GM12878 (cell line): ENCODE measurements around the gene TNK1. TPM values are rescaled to one million over a fixed set of nuclear protein-coding genes. Genes with fewer than 3 reads are reported as not detected.

Experiments used
- ATAC-seq: fragments of 200-7000 bp; cut with Tn5 transposase; 3 replicates; pipeline ENCODE4 v1.9.1; 2020; ENCODE audit warnings: mild to moderate bottlenecking, moderate library complexity
- BruUV-seq: library from RNA; stranded (reverse); fragments of 400-500 nt; replicated peaks from 2 replicates; lab custom pipeline; 2021; lab: Mats Ljungman, UMichigan
- CTCF ChIA-PET: fragments of 300-600 bp; sonication (Branson Sonifier 250); formaldehyde crosslinking; extraction: SDS; loops from one replicate; lab custom pipeline; 2021; ENCODE audit warnings: inconsistent platforms; lab: Yijun Ruan, JAX
- POLR2A ChIA-PET: fragments of 350-600 bp; formaldehyde crosslinking; extraction: SDS; loops from one replicate; lab custom pipeline; 2021; ENCODE audit warnings: inconsistent platforms; lab: Charles Lee
- RAD21 ChIA-PET: fragments of 300-600 bp; sonication (Branson Sonifier 250); formaldehyde crosslinking; loops from one replicate; lab custom pipeline; 2023; ENCODE audit warnings: antibody characterized with exemption; ENCODE audit not compliant: unreplicated experiment; lab: Charles Lee
- SMC1A ChIA-PET: fragments of 300-600 bp; sonication (Branson Sonifier 250); formaldehyde crosslinking; loops from one replicate; lab custom pipeline; 2023; ENCODE audit not compliant: unreplicated experiment, uncharacterized antibody; lab: Charles Lee
- DNase-seq: peaks from one replicate; pipeline ENCODE4 v3.0.0-alpha.2; 2011; ENCODE audit warnings: low read depth, low spot score
- FAIRE-seq: peaks from 3 replicates; lab custom pipeline; 2011; peaks lifted over from hg19 to GRCh38; lab: Jason Lieb, UNC
- H2AFZ ChIP-seq: 2 replicates; pipeline ENCODE4 v1.6.0; 2011; ENCODE audit warnings: low read depth, low read length, control low read depth; ENCODE audit not compliant: control insufficient read depth
- H3K27ac ChIP-seq: 2 replicates; pipeline ENCODE4 v1.5.1; 2011; ENCODE audit warnings: control low read depth; ENCODE audit not compliant: control insufficient read depth, insufficient read depth
- H3K27me3 ChIP-seq, 2 experiments: replicated peaks in 1 of 2; 2 replicates each; pipeline versions ENCODE4 v1.6.0 to v1.6.1; 2011; ENCODE audit warnings: low read length in 1 of 2; ENCODE audit not compliant: control insufficient read depth in 2 of 2, insufficient read depth in 2 of 2
- H3K36me3 ChIP-seq, 2 experiments: 2 replicates each; pipeline ENCODE4 v1.5.1; 2011; ENCODE audit warnings: low read length in 1 of 2; ENCODE audit not compliant: control insufficient read depth in 2 of 2, insufficient read depth in 2 of 2
- H3K4me1 ChIP-seq: 2 replicates; pipeline ENCODE4 v1.6.1; 2011; ENCODE audit warnings: mild to moderate bottlenecking, low read length, moderate library complexity, mixed read lengths; ENCODE audit not compliant: control insufficient read depth, insufficient read depth
- H3K4me2 ChIP-seq: 2 replicates; pipeline ENCODE4 v1.6.0; 2011; ENCODE audit warnings: control low read depth; ENCODE audit not compliant: control insufficient read depth, insufficient read depth
- H3K4me3 ChIP-seq: fragments of 200-600 bp; sonication (generic); 2 replicates; pipeline ENCODE4 v1.5.1; 2016
- H3K79me2 ChIP-seq: 2 replicates; pipeline ENCODE4 v1.6.0; 2011; ENCODE audit warnings: low read length; ENCODE audit not compliant: control insufficient read depth, insufficient read depth
- H3K9ac ChIP-seq: 2 replicates; pipeline ENCODE4 v1.8.0; 2011; ENCODE audit warnings: low read length, control low read depth, mixed read lengths; ENCODE audit not compliant: control insufficient read depth, insufficient read depth
- H3K9me3 ChIP-seq: replicated peaks from 3 replicates; pipeline ENCODE4 v1.5.1; 2011; ENCODE audit warnings: mild to moderate bottlenecking, low read length; ENCODE audit not compliant: control insufficient read depth, insufficient read depth
- H4K20me1 ChIP-seq: 2 replicates; pipeline ENCODE4 v1.6.0; 2011; ENCODE audit not compliant: control insufficient read depth, insufficient read depth
- CEBPB ChIP-seq, 2 experiments: fragments of 150-350 bp in 1 of 2; IDR thresholded peaks; 2 replicates each; pipeline ENCODE4 v1.6.1; 2012 to 2014; ENCODE audit warnings: low read depth in 2 of 2, low read length in 2 of 2, borderline replicate concordance in 1 of 2, inconsistent platforms in 1 of 2
- CHD2 ChIP-seq: IDR thresholded peaks from 2 replicates; pipeline ENCODE4 v1.6.1; 2011; ENCODE audit warnings: low read depth, low read length, improper control_type of control experiment, borderline replicate concordance
- EP300 ChIP-seq, 2 experiments: fragments of 150-350 bp in 1 of 2; IDR thresholded peaks; 2 replicates each; pipeline ENCODE4 v1.6.1; 2011 to 2012; ENCODE audit warnings: low read depth in 2 of 2, low read length in 2 of 2, borderline replicate concordance in 1 of 2, improper control_type of control experiment in 1 of 2, inconsistent platforms in 1 of 2; ENCODE audit not compliant: control insufficient read depth in 1 of 2
- GABPA ChIP-seq: IDR thresholded peaks from 2 replicates; pipeline ENCODE4 v1.6.1; 2014; ENCODE audit warnings: antibody characterized with exemption, low read depth, mild to moderate bottlenecking, inconsistent platforms
- HCFC1 ChIP-seq: fragments of 150-350 bp; IDR thresholded peaks from 2 replicates; pipeline ENCODE4 v1.6.1; 2014; ENCODE audit warnings: low read length
- IKZF2 ChIP-seq, 2 experiments: fragments of 450-650 bp; IDR thresholded peaks; 2 replicates each; pipeline ENCODE4 v1.6.1; 2017; ENCODE audit warnings: mild to moderate bottlenecking in 2 of 2, moderate library complexity in 2 of 2
- LARP7 ChIP-seq: fragments of 450-650 bp; IDR thresholded peaks from 2 replicates; pipeline ENCODE4 v1.6.1; 2017; ENCODE audit warnings: mild to moderate bottlenecking
- NBN ChIP-seq: fragments of 450-650 bp; IDR thresholded peaks from 2 replicates; pipeline ENCODE4 v1.6.1; 2016
- NFXL1 ChIP-seq: fragments of 450-650 bp; IDR thresholded peaks from 2 replicates; pipeline ENCODE4 v1.6.1; 2017; ENCODE audit warnings: antibody characterized with exemption, mild to moderate bottlenecking, borderline replicate concordance
- NR2C1 ChIP-seq: fragments of 450-650 bp; IDR thresholded peaks from 2 replicates; pipeline ENCODE4 v1.6.1; 2017; ENCODE audit warnings: antibody characterized with exemption, mild to moderate bottlenecking, moderate library complexity
- RAD51 ChIP-seq: fragments of 450-650 bp; IDR thresholded peaks from 2 replicates; pipeline ENCODE4 v1.6.1; 2016; ENCODE audit warnings: moderate library complexity, mild to moderate bottlenecking, inconsistent platforms
- RCOR1 ChIP-seq: conservative IDR thresholded peaks from 2 replicates; pipeline ENCODE4 v1.6.1; 2012; ENCODE audit warnings: low read depth, low read length, improper control_type of control experiment
- RELA ChIP-seq: fragments of 450-650 bp; IDR thresholded peaks from 2 replicates; pipeline ENCODE4 v1.8.0; 2014; ENCODE audit warnings: borderline replicate concordance; ENCODE audit not compliant: partially characterized antibody
- STAT1 ChIP-seq: fragments of 450-650 bp; conservative IDR thresholded peaks from 2 replicates; pipeline ENCODE4 v1.6.1; 2014; ENCODE audit warnings: antibody characterized with exemption, mild to moderate bottlenecking
- YY1 ChIP-seq: IDR thresholded peaks from 2 replicates; pipeline ENCODE4 v1.6.1; 2011; ENCODE audit warnings: low read depth, mild to moderate bottlenecking, low read length
- ZSCAN29 ChIP-seq: fragments of 450-650 bp; IDR thresholded peaks from 2 replicates; pipeline ENCODE4 v1.6.1; 2017; ENCODE audit warnings: mild to moderate bottlenecking, moderate library complexity
- WGBS: methylation state at CpG from one replicate; pipeline ENCODE4 v1.1.6; 2016; ENCODE audit warnings: low lambda C conversion rate; ENCODE audit not compliant: insufficient replicate concordance, insufficient coverage; ENCODE audit errors: missing lambda C conversion rate; 5-methylcytosine and 5-hydroxymethylcytosine counted together
- in situ Hi-C: fragments of 300-500 bp; cut with MboI; formaldehyde crosslinking; loops from 9 replicates; pipeline ENCODE4 v1.14.3; 2018; ENCODE audit warnings: mixed read lengths
- intact Hi-C: fragments of 100-400 bp; cut with micrococcal nuclease; formaldehyde crosslinking; loops from one replicate; pipeline ENCODE4 v1.14.2; 2022; ENCODE audit not compliant: unreplicated experiment
- polyA plus RNA-seq, 11 experiments: library from polyadenylated mRNA; depleted of rRNA in 4 of 11; unstranded in 6 of 11; stranded (reverse) in 5 of 11; fragments of >200 nt; fragmentation: Nextera tagmentation in 4 of 11; fragmentation: Illumina TruSeq in 1 of 11; extraction: Ambion mirVana in 4 of 11; extraction: Trizol in 1 of 11; gene quantifications; 1 replicate in 1 of 11; 2 replicates in 10 of 11; pipeline versions ENCODE4 v1.2.1 to v1.2.3, GENCODE V29; 2011 to 2016; ENCODE audit warnings: inconsistent platforms in 2 of 11, missing spikeins in 2 of 11, low read depth in 1 of 11
- total RNA-seq, 4 experiments: library from RNA; depleted of rRNA in 3 of 4; stranded (reverse); fragments of >200 nt in 3 of 4; fragmentation: Illumina TruSeq in 1 of 4; extraction: Trizol in 1 of 4; gene quantifications; 2 replicates each; pipeline versions ENCODE4 v1.2.1 to v1.2.3, GENCODE V29; 2013 to 2021
- TF ChIP-seq, protein P1 (sequence below), 3 experiments: IDR thresholded peaks in 2 of 3; conservative IDR thresholded peaks in 1 of 3; 2 replicates each; pipeline ENCODE4 v1.5.1; 2011; ENCODE audit warnings: low read depth in 3 of 3, low read length in 3 of 3, mild to moderate bottlenecking in 3 of 3, control low read depth in 2 of 3, moderate library complexity in 2 of 3, inconsistent platforms in 1 of 3, mixed read lengths in 1 of 3; ENCODE audit not compliant: control insufficient read depth in 2 of 3, insufficient read depth in 1 of 3; ENCODE audit errors: extremely low read depth in 1 of 3
- TF ChIP-seq, protein P2 (sequence below): IDR thresholded peaks from 2 replicates; pipeline ENCODE4 v1.6.1; 2011; ENCODE audit warnings: borderline replicate concordance, low read depth, mild to moderate bottlenecking, moderate library complexity, mixed read lengths, low read length; ENCODE audit not compliant: insufficient read depth; ENCODE audit errors: extremely low read length
- TF ChIP-seq, protein P3 (sequence below): fragments of 450-650 bp; IDR thresholded peaks from 2 replicates; pipeline ENCODE4 v1.6.1; 2017; ENCODE audit warnings: mild to moderate bottlenecking, low read depth, inconsistent platforms; ENCODE audit not compliant: poor library complexity, severe bottlenecking

TNK1 gene
- total and polyA plus RNA-seq, 10 of the 15 experiments (the other 5 are each of a cell fraction or from before 2014, with no cell fraction given) = 0.06 to 2.5 (median 0.70) TPM

DNA sequence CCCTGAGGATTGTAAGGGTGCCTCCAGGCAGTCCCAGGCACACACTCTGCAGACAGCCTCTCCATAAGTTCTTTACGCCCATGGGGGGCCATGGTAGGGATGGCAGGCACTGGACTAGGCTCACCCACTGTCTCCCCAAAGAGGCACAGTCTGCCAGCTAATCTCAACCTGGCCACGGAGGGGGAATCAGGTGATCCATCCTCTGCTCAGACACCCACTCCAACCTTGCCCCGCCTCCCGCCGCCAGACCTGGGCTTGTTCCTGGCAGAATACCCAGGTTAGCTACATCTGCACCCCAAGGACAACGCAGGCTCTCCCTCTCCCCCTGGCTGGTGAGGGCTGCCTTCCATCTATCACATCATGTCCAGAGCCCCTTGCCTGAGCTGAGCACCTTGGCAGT is 28.0 kb downstream of the TNK1 start:
- CTCF ChIA-PET = no interaction called here
- Histone ChIP-seq H3K9ac (no peak overlapping the region), H4K20me1 (no peaks in the 10 kb centered on the region), H3K4me2 (no peak overlapping the region), H3K4me3 (no peak overlapping the region), H3K9me3 (no peaks in the 10 kb centered on the region), H3K79me2 (no peaks in the 10 kb centered on the region), H3K36me3 (no peaks in the 10 kb centered on the region), H3K4me1 (no peaks in the 10 kb centered on the region), H3K27ac (no peak overlapping the region), H2AFZ (no peak overlapping the region), H3K27me3 (peaks cover 0 to 6% of the 10 kb centered on the region in 2 experiments; a peak in 3 of 4 replicates)
- POLR2A ChIA-PET = interaction anchor here (1.4 kb wide), 1 partner anchor 10 kb away, joined by 3 read pairs; no protein-coding TSS in a partner anchor
- ATAC-seq (no peak), DNase-seq (no peak), FAIRE-seq (no peak)
- in situ Hi-C loops (no loop called here), intact Hi-C loops (no loop called here)
- WGBS = 69% methylated on average over 6 of the region's 6 CpGs
- RAD21 ChIA-PET = no interaction called here
- TF ChIP-seq NBN = no peak
- TF ChIP-seq LARP7 = no peak
- TF ChIP-seq RCOR1 = no peak
- TF ChIP-seq EP300 (IDR thresholded peaks at IDR 0.05; ENCODE audit: borderline replicate concordance in 1 of 2, control insufficient read depth in 1 of 2, low read depth in 2 of 2, low read length in 2 of 2) = no peak
- no peak for TF ChIP-seq RAD51
- TF ChIP-seq, protein P1, sequence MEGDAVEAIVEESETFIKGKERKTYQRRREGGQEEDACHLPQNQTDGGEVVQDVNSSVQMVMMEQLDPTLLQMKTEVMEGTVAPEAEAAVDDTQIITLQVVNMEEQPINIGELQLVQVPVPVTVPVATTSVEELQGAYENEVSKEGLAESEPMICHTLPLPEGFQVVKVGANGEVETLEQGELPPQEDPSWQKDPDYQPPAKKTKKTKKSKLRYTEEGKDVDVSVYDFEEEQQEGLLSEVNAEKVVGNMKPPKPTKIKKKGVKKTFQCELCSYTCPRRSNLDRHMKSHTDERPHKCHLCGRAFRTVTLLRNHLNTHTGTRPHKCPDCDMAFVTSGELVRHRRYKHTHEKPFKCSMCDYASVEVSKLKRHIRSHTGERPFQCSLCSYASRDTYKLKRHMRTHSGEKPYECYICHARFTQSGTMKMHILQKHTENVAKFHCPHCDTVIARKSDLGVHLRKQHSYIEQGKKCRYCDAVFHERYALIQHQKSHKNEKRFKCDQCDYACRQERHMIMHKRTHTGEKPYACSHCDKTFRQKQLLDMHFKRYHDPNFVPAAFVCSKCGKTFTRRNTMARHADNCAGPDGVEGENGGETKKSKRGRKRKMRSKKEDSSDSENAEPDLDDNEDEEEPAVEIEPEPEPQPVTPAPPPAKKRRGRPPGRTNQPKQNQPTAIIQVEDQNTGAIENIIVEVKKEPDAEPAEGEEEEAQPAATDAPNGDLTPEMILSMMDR (IDR thresholded peaks at IDR 0.05 in 2 of 3, conservative IDR thresholded peaks at IDR 0.05 in 1 of 3; ENCODE audit: control insufficient read depth in 2 of 3, extremely low read depth in 1 of 3, insufficient read depth in 1 of 3, low read depth in 3 of 3, low read length in 3 of 3) = no peak
- TF ChIP-seq CHD2 = no peak
- no peak for TF ChIP-seq RELA
- TF ChIP-seq, protein P2, sequence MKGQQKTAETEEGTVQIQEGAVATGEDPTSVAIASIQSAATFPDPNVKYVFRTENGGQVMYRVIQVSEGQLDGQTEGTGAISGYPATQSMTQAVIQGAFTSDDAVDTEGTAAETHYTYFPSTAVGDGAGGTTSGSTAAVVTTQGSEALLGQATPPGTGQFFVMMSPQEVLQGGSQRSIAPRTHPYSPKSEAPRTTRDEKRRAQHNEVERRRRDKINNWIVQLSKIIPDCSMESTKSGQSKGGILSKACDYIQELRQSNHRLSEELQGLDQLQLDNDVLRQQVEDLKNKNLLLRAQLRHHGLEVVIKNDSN = no peak
- TF ChIP-seq HCFC1 = no peak
- TF ChIP-seq ZSCAN29 = no peak
- TF ChIP-seq GABPA = no peak
- TF ChIP-seq YY1 = no peak
- TF ChIP-seq NFXL1 = no peak
- no peak for TF ChIP-seq IKZF2 (IDR thresholded peaks at IDR 0.05)
- TF ChIP-seq, protein P3, sequence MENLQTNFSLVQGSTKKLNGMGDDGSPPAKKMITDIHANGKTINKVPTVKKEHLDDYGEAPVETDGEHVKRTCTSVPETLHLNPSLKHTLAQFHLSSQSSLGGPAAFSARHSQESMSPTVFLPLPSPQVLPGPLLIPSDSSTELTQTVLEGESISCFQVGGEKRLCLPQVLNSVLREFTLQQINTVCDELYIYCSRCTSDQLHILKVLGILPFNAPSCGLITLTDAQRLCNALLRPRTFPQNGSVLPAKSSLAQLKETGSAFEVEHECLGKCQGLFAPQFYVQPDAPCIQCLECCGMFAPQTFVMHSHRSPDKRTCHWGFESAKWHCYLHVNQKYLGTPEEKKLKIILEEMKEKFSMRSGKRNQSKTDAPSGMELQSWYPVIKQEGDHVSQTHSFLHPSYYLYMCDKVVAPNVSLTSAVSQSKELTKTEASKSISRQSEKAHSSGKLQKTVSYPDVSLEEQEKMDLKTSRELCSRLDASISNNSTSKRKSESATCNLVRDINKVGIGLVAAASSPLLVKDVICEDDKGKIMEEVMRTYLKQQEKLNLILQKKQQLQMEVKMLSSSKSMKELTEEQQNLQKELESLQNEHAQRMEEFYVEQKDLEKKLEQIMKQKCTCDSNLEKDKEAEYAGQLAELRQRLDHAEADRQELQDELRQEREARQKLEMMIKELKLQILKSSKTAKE = no peak
- TF ChIP-seq NR2C1 = no peak
- TF ChIP-seq CEBPB (IDR thresholded peaks at IDR 0.05; ENCODE audit: borderline replicate concordance in 1 of 2, low read depth in 2 of 2, low read length in 2 of 2) = no peak
- TF ChIP-seq STAT1 = no peak
- BruUV-seq = no TSS peak
- SMC1A ChIA-PET = interaction anchor here (0.6 kb wide), 1 partner anchor 112 kb away, joined by 3 read pairs; no protein-coding TSS in a partner anchor
